ENCODE data around the gene PALD1. TPM values are rescaled to one million over a fixed set of nuclear protein-coding genes. Genes with fewer than 3 reads are reported as not detected.

PALD1 gene
- total and polyA plus RNA-seq, 9 of the 15 experiments (the other 6 are each of a cell fraction or from before 2014, with no cell fraction given): 0.03 to 0.29 (median 0.09) TPM; not detected in 2

- Histone ChIP-seq H3K4me1 (replicated peaks in 1 of 2; ENCODE audit: control insufficient read depth in 2 of 2, insufficient read depth in 2 of 2, low read length in 2 of 2) (peaks cover 5 to 15% of the 10 kb centered on the region in 2 experiments; a peak in 3 of 5 replicates), H3K9ac (ENCODE audit: insufficient read depth in 1 of 2, low read depth in 2 of 2, low read length in 2 of 2) (no peak overlapping the region), H3K4me3 (no peak overlapping the region), H3K4me2 (ENCODE audit: insufficient read depth, low read length) (no peak overlapping the region), H3K27ac (ENCODE audit: extremely low read depth, low read depth, low read length) (no peak overlapping the region), H4K20me1 (replicated peaks; ENCODE audit: control insufficient read depth, insufficient read depth, low read length) (peaks cover 17% of the 10 kb centered on the region; the same call in 1 of the 2 replicates), H2AFZ (ENCODE audit: low read depth, low read length) (no peak overlapping the region), H3K27me3 (ENCODE audit: control insufficient read depth in 2 of 2, insufficient read depth in 2 of 2, low read length in 2 of 2) (peaks cover 49 to 73% of the 10 kb centered on the region in 2 experiments), H3K9me1 (ENCODE audit: control insufficient read depth, insufficient read depth, low read length) (no peaks in the 10 kb centered on the region), H3K36me3 (ENCODE audit: control insufficient read depth, insufficient read depth, low read length) (no peaks in the 10 kb centered on the region), H3K9me3 (replicated peaks; ENCODE audit: control insufficient read depth, insufficient read depth, low read depth, low read length) (no peaks in the 10 kb centered on the region), H3K79me2 (ENCODE audit: control insufficient read depth, insufficient read depth, low read length) (no peaks in the 10 kb centered on the region)
- FAIRE-seq: peak; percentile 96
- peak; percentile 81 to 86 (median 83) for DNase-seq (ENCODE audit: extremely low read depth in 1 of 4, low spot score in 3 of 4)
- ATAC-seq: peak; percentile 90
- in situ Hi-C loops (cut with MboI) (loop anchor here (5.0 to 10.0 kb wide), 2 partner anchors 76 to 423 kb away; partner anchors contain the start of gene PCBD1), intact Hi-C loops (cut with micrococcal nuclease) (loop anchor here (1.0 to 5.0 kb wide), 4 partner anchors 79 to 421 kb away; no protein-coding TSS in a partner anchor)
- ChIA-PET POLR2A (interaction anchor here (0.6 to 1.0 kb wide), 3 partner anchors 74 to 220 kb away, joined by 3 to 5 read pairs (median 3); no protein-coding TSS in a partner anchor), CTCF (ENCODE audit: low intra/inter-chr PET ratio) (interaction anchor here (0.5 to 2.9 kb wide), 6 partner anchors 76 to 823 kb away, joined by 3 to 21 read pairs (median 6); no protein-coding TSS in a partner anchor)
- WGBS (ENCODE audit: insufficient coverage, low coverage, missing lambda C conversion rate): 17% methylated on average over 13 of the region's 13 CpGs
- BruUV-seq (replicated peaks): no TSS peak
- no peak for TF ChIP-seq PHF8 (IDR thresholded peaks at IDR 0.05; ENCODE audit: borderline replicate concordance, low read length)
- no peak for TF ChIP-seq PHB (CRISPR knock-in tag; IDR thresholded peaks at IDR 0.05)
- peak; percentile 70; the same call in 1 of the 2 replicates for TF ChIP-seq TFAP4 (CRISPR knock-in tag; IDR thresholded peaks at IDR 0.05; ENCODE audit: borderline replicate concordance)
- TF ChIP-seq ZNF134 (CRISPR knock-in tag; conservative IDR thresholded peaks at IDR 0.05): no peak
- no peak for TF ChIP-seq CCAR2 (IDR thresholded peaks at IDR 0.05; ENCODE audit: low read depth, low read length)
- TF ChIP-seq HCFC1 (IDR thresholded peaks at IDR 0.05; ENCODE audit: low read depth, low read length): no peak
- TF ChIP-seq ETV5 (CRISPR knock-in tag; IDR thresholded peaks at IDR 0.05; ENCODE audit: low read depth): no peak
- TF ChIP-seq HLTF (IDR thresholded peaks at IDR 0.05): no peak
- TF ChIP-seq KLF16 (IDR thresholded peaks at IDR 0.05): peak; percentile 36; the same call in 1 of the 2 replicates
- TF ChIP-seq CBX1 (IDR thresholded peaks at IDR 0.05; ENCODE audit: low read depth): no peak
- TF ChIP-seq SMC3 (conservative IDR thresholded peaks at IDR 0.05; ENCODE audit: insufficient read depth, low read depth, low read length): peak; percentile 92
- TF ChIP-seq TCF3 (CRISPR knock-in tag; IDR thresholded peaks at IDR 0.05): no peak
- TF ChIP-seq STAG1 (CRISPR knock-in tag; IDR thresholded peaks at IDR 0.05; ENCODE audit: borderline replicate concordance): peak; percentile 86
- 0 out of 2 replicates have a peak, but pooled peaks have one; percentile 36 for TF ChIP-seq PRMT5 (CRISPR knock-in tag; IDR thresholded peaks at IDR 0.05)
- no peak for TF ChIP-seq KDM2B (CRISPR knock-in tag; IDR thresholded peaks at IDR 0.05)
- no peak for TF ChIP-seq DDX20 (tag; IDR thresholded peaks at IDR 0.05; ENCODE audit: low read depth)
- TF ChIP-seq STAT5A (IDR thresholded peaks at IDR 0.05; ENCODE audit: borderline replicate concordance, low read length): no peak
- TF ChIP-seq MTA1 (IDR thresholded peaks at IDR 0.05; ENCODE audit: borderline replicate concordance): no peak
- TF ChIP-seq HIVEP1 (CRISPR knock-in tag; IDR thresholded peaks at IDR 0.05): no peak
- TF ChIP-seq FOXM1 (IDR thresholded peaks at IDR 0.05; ENCODE audit: low read depth): no peak
- TF ChIP-seq FOXM1 (CRISPR knock-in tag; IDR thresholded peaks at IDR 0.05; ENCODE audit: low read depth): no peak
- peak; percentile 59; the same call in 1 of the 2 replicates for TF ChIP-seq CC2D1A (IDR thresholded peaks at IDR 0.05)
These were observed 16.9 kb upstream of the PALD1 start for GRCh38 chr10:70461397-70462348.
